Stimulated activated CD4-positive, alpha-beta T cell treated with anti-CD3 and anti-CD28 coated beads, Interleukin-4, amount 100 ng/mL, for 48 hours (primary cell): ENCODE results near the gene MAOA.
"Not testable (repeated sequence)": the region's sequence is repeated elsewhere in the genome, so short reads cannot be mapped to it uniquely, and the experiment has no call there.

Experiments used
- DNase-seq, 2 donors: peaks; one replicate each; pipeline ENCODE4 v3.0.0-alpha.2; 2020; ENCODE audit warnings: low read depth in 2 of 2

The MAOA gene

GRCh38 chrX:43663173-43663572 is 7.1 kb downstream of the MAOA start:
- DNase-seq: no peak

DNA sequence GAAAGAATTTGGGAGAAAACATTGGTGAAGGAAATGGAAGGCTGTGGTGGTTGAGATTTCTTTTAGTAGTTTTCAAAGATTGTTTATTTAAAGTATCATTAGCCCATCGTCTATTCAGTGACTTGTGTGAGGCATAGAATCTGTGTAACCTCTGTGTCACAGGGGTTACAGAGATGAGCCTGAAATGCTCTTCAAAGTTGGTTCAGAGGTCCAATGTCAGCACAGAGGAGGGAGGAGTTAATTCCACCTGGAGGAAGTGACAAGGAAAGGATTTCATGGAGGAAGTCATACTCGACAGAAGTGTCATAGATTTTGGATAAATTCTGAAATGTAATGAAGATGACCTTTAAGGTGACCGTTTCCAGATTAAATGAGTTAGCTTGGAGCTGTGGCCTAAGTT is 8.2 kb downstream of the MAOA start:
- no peak for DNase-seq

- no peak for DNase-seq
Measured at GRCh38 chrX:43664708-43665107, 8.6 kb downstream of the MAOA start.

DNA sequence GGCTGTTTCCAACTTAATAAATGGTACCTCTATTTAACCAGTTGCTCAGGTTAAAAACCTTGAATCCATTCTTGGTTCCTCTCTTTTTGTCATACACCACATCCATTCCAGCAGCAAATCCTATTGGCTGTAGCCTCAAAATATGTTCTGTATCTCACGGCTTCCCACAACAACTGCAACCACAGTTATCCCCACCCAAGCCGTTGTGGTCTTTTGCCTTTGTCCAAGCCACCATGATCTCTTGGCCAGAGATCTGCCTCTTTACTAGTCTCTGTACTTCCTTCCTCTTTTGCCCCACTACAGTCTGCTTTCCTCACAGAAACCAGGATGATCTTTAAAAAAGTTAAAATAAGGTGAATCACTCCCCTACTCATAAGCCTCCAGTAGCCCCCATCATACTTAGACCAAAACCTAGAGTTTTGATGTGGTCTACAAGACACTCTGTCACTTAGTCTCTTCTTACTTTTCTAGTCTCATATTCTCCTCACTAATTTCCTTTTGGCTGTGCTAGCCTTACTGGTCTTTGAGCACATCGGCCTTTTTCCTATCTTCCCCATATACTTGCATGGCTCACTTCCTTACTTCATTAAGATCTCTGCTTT is 10.3 kb downstream of the MAOA start:
- DNase-seq: no peak

DNA sequence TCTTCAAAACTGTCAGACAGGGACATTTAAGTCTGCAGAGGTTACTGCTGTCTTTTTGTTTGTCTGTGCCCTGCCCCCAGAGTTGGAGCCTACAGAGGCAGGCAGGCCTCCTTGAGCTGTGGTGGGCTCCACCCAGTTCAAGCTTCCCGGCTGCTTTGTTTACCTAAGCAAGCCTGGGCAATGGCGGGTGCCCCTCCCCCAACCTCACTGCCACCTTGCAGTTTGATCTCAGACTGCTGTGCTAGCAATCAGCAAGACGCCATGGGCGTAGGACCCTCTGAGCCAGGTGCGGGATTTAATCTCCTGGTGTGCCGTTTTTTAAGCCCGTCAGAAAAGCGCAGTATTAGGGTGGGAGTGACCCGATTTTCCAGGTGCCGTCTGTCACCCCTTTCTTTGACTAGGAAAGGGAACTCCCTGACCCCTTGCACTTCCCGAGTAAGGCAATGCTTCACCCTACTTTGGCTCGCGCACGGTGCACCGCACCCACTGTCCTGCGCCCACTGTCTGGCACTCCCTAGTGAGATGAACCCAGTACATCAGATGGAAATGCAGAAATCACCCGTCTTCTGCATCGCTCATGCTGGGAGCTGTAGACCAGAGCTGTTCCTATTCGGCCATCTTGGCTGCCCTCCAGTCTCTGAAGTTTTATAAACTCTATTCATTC is 20.0 kb downstream of the MAOA start:
- not testable (repeated sequence) for DNase-seq

- DNase-seq: no peak
Measured at GRCh38 chrX:43676971-43677572, 21.0 kb downstream of the MAOA start.

DNA sequence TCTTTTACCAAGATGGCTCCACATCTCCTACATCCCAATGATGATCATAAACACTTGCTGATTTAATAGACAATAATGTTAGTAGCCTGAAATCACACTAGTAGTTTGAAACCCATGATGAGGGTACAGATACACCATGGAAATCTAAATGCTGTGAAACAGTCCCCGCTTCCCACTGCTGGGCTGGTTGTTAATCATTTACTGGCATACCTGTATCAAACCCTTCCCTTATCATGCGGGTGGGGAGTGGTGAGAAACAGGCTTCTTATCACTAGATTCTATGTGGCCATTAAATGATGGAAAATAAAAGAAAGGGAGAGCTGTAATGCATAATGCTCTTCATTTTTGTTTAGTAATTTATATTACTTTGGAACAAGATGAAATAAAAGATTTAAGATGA is 21.9 kb downstream of the MAOA start:
- DNase-seq: no peak

GRCh38 chrX:43679058-43679457 is 23.0 kb downstream of the MAOA start:
- DNase-seq: no peak

DNA sequence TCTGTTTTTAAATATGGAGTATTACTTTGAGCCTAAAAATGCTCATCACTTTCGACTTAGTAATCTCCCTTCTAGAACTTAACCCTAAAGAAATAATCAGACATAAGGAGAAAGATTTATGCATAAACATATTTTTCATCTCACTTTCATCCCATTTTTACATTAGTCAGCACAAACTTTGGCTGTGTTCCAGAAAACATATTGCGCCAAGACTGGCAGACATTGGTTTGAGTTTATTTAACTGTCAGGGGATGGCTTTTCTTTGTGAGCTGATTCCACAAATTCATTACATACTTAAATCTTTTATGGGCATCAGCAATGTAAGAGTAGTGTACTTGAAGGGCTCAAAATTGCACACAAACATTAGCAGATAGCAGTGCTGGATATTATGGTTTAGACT is 23.7 kb downstream of the MAOA start:
- DNase-seq: no peak

- DNase-seq: no peak
Measured at GRCh38 chrX:43682726-43683125, 26.6 kb downstream of the MAOA start.

- DNase-seq: no peak
Measured at GRCh38 chrX:43685221-43685620, 29.1 kb downstream of the MAOA start.

DNA sequence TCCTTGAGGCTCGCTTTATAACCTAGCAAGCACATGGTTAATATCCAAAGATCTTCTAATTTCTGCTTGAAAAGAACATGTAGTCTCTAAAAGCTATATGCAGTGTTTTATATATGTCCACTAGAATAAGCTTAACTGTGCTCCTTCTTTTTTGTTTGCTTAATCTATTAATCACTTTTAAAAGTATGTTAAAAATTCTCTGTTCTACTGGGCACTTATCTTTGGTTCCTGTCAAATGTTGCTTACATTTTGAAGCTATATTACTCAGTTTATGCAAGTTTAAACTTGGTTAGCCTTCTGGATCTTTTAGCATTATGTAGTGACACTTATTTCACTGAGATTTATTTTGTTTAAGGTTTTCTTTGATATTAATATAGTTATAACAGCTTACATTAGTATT is 32.5 kb downstream of the MAOA start:
- DNase-seq: no peak

GRCh38 chrX:43693602-43694406 is 37.7 kb downstream of the MAOA start:
- DNase-seq: no peak

GRCh38 chrX:43699475-43699874 is 43.4 kb downstream of the MAOA start:
- DNase-seq: no peak

- DNase-seq: no peak
Measured at GRCh38 chrX:43702079-43702524, 46.0 kb downstream of the MAOA start.

DNA sequence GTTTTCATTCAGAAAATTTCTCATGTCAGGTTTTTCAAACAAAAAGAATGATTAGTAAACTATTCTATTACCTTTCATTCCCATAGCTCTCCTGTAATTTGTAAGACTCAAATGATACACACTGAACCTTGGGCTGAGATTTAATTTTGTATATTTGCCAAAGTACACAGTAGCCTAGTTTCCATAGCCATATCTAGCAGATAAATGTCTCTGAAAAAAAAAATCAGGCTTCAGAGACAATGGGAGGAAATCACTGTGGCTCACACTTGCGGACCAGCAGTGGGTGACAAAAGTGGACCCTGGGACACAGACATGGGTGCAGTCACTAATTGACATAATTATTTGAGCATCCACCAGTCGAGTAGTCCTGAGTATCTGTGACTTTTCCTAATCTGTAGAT is 46.6 kb downstream of the MAOA start:
- DNase-seq: no peak

DNA sequence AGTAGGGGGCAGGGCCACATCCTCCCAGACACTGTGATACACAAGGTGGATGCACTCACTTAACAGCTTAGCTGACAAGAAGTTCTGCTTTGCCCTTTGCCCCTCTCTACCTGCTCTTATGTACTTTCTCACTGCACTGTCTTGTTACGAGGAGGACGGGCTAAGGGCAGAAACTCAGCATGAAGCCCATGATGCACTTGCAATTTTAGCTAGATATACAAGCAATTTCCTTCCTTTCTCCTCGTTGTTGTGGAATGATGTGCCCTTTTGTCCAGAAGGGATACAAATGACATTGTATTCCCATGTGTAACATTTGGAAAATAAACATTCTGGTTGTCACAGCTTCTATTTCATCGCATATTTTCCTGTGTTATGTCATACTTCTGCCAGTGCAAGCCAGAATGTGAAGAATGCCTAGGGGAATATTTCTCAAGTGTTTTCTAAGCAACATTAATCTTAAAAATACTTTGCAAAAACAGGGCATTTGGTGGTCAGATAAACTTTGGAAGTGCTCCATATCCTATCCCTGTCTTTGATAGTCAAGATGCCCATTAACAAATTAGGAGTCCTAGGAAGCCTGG is 47.2 kb downstream of the MAOA start:
- DNase-seq: no peak

DNA sequence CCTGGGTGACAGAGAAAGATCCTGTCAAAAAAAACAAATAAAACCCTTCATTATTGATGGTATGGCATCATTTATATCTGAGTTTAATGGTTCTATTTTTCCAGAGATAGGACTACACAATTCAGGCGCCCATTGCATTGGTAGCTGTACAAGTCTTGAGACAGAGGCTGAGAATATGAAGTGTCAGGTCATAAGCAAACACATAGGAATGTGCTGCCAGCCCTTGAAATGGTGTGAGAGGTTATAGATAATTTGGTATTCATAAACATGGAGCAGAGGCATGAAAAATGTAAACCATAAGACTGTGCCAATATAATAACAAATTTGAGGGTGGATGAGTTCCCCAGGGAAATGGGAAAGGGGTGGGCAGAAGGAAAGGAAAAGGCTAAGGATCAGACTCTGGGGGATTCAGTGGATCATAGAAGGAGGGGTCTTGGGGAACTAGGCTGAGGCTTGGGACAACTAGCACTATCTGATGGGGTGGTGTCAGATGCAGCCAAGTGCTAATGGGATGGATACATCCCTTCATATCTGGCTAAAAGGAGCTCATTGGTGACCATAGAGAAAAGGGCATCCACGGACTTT is 50.8 kb downstream of the MAOA start:
- no peak for DNase-seq

- no peak for DNase-seq
Measured at GRCh38 chrX:43707812-43708548, 51.9 kb downstream of the MAOA start.

DNA sequence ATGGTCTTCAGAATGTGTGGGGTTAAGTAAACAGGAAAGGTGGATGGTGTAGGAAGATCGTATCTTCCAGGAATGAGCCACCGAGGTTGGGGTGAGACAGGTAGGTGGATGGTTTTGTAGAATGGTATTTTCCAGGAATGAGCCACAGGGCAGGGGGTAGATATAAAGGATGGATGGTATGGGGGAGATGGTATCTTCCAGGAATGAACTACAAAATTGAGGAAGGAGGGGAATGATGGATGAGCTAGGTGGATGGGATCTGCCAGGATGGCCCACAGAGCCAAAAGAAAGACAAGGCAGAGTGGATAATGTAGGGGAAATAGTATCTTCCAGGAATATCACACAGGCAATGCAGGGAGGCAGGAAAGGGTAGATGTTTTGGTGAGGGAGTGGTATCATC is 60.0 kb downstream of the MAOA start:
- DNase-seq: no peak

GRCh38 chrX:43716696-43717095 is 60.6 kb downstream of the MAOA start:
- DNase-seq: no peak
